IPS-NIHi7 (cell line): Measurements from ENCODE around the gene CTBS.
"Not testable (repeated sequence)": the region's sequence is repeated elsewhere in the genome, so short reads cannot be mapped to it uniquely, and the experiment has no call there.

Experiments
- DNase-seq: peaks from one replicate; pipeline ENCODE4 v3.0.0; 2012; ENCODE audit warnings: mixed read lengths; ENCODE audit errors: extremely low spot score

Gene CTBS

GRCh38 chr1:84584126-84584525 lies 9.9 kb upstream of the CTBS start:
- DNase-seq: no peak

- no peak for DNase-seq
These were observed 9.4 kb upstream of the CTBS start for GRCh38 chr1:84583648-84584047.

GRCh38 chr1:84582802-84583587 lies 8.8 kb upstream of the CTBS start:
- no peak for DNase-seq

GRCh38 chr1:84581648-84582047 lies 7.4 kb upstream of the CTBS start:
- no peak for DNase-seq

- DNase-seq: no peak
These were observed 696 bp upstream of the CTBS start for GRCh38 chr1:84574936-84575335.

- DNase-seq: no peak
These were observed 716 bp downstream of the CTBS start for GRCh38 chr1:84573481-84573966.

GRCh38 chr1:84571150-84571535 lies 3.1 kb downstream of the CTBS start:
- DNase-seq: no peak

GRCh38 chr1:84570436-84571149 lies 3.6 kb downstream of the CTBS start:
- no peak for DNase-seq

- DNase-seq: no peak
These were observed 5.0 kb downstream of the CTBS start for GRCh38 chr1:84569216-84569615.

- DNase-seq: no peak
These were observed 23.4 kb downstream of the CTBS start for GRCh38 chr1:84550826-84551225.

GRCh38 chr1:84541679-84542078 lies 32.6 kb downstream of the CTBS start:
- DNase-seq: peak; percentile 13

- DNase-seq: no peak
These were observed 33.5 kb downstream of the CTBS start for GRCh38 chr1:84540759-84541158.

GRCh38 chr1:84539972-84540371 lies 34.3 kb downstream of the CTBS start:
- DNase-seq: no peak

- no peak for DNase-seq
These were observed 35.6 kb downstream of the CTBS start for GRCh38 chr1:84538599-84538998.

- no peak for DNase-seq
These were observed 48.5 kb downstream of the CTBS start for GRCh38 chr1:84525779-84526178.

- no peak for DNase-seq
These were observed 49.6 kb downstream of the CTBS start for GRCh38 chr1:84524590-84524989.

GRCh38 chr1:84510668-84511067 lies 63.6 kb downstream of the CTBS start:
- no peak for DNase-seq

- DNase-seq: no peak
These were observed 64.1 kb downstream of the CTBS start for GRCh38 chr1:84510165-84510564.

GRCh38 chr1:84509029-84509428 lies 65.2 kb downstream of the CTBS start:
- DNase-seq: no peak

- no peak for DNase-seq
These were observed 65.7 kb downstream of the CTBS start for GRCh38 chr1:84508510-84508909.

GRCh38 chr1:84507887-84508286 lies 66.4 kb downstream of the CTBS start:
- DNase-seq: not testable (repeated sequence)

GRCh38 chr1:84506729-84507453 lies 67.3 kb downstream of the CTBS start:
- DNase-seq: no peak
